Liver (tissue), 9 donors: ENCODE results near the gene KCNJ11. TPM values are rescaled to one million over a fixed set of nuclear protein-coding genes. Genes with fewer than 3 reads are reported as not detected.

Experiments used
- DNase-seq: peaks from one replicate; pipeline ENCODE4 v3.0.0-alpha.2; 2017; ENCODE audit warnings: low spot score
- H3K27ac ChIP-seq, 2 donors: one replicate each; pipeline ENCODE4 v1.7.0; 2013; ENCODE audit warnings: inconsistent platforms in 2 of 2, low read length in 2 of 2, control low read depth in 1 of 2, low read depth in 1 of 2, mild to moderate bottlenecking in 1 of 2
- H3K27me3 ChIP-seq, 4 donors: one replicate each; pipeline versions ENCODE4 v1.6.1 to v1.7.0; 2013; ENCODE audit warnings: low read length in 3 of 4, inconsistent platforms in 1 of 4, mild to moderate bottlenecking in 1 of 4, moderate library complexity in 1 of 4; ENCODE audit not compliant: control insufficient read depth in 4 of 4, insufficient read depth in 4 of 4
- H3K36me3 ChIP-seq, 4 donors: one replicate each; pipeline versions ENCODE4 v1.6.1 to v1.7.0; 2013; ENCODE audit warnings: low read length in 3 of 4, mild to moderate bottlenecking in 3 of 4, low read depth in 1 of 4, moderate library complexity in 1 of 4; ENCODE audit not compliant: control insufficient read depth in 4 of 4, insufficient read depth in 3 of 4
- H3K4me1 ChIP-seq, 4 donors: one replicate each; pipeline versions ENCODE4 v1.6.1 to v1.7.0; 2013; ENCODE audit warnings: low read length in 3 of 4, mild to moderate bottlenecking in 3 of 4, moderate library complexity in 1 of 4; ENCODE audit not compliant: control insufficient read depth in 4 of 4, insufficient read depth in 4 of 4
- H3K4me3 ChIP-seq, 3 donors: one replicate each; pipeline versions ENCODE4 v1.6.1 to v1.7.0; 2013; ENCODE audit warnings: low read length in 3 of 3, control low read depth in 1 of 3, low read depth in 1 of 3, mild to moderate bottlenecking in 1 of 3
- H3K9ac ChIP-seq, 2 donors: one replicate each; pipeline ENCODE4 v1.7.0; 2013; ENCODE audit warnings: low read length in 2 of 2, mild to moderate bottlenecking in 2 of 2, moderate library complexity in 2 of 2, control low read depth in 1 of 2, low read depth in 1 of 2
- H3K9me3 ChIP-seq, 4 donors: one replicate each; pipeline versions ENCODE4 v1.6.1 to v1.7.0; 2013; ENCODE audit warnings: low read length in 3 of 4; ENCODE audit not compliant: control insufficient read depth in 4 of 4
- ATF3 ChIP-seq: IDR thresholded peaks from 2 replicates; pipeline ENCODE4 v1.6.1; 2016; ENCODE audit warnings: antibody characterized with exemption
- CTCF ChIP-seq: fragments of 150-350 bp; IDR thresholded peaks from 2 replicates; pipeline ENCODE4 v1.5.1; 2017; ENCODE audit warnings: improper control_type of control experiment, low read depth, low read length; ENCODE audit not compliant: missing input control
- FOXA1 ChIP-seq: IDR thresholded peaks from 2 replicates; pipeline ENCODE4 v1.6.1; 2016; ENCODE audit warnings: antibody characterized with exemption
- FOXA2 ChIP-seq: IDR thresholded peaks from 2 replicates; pipeline ENCODE4 v1.6.1; 2016; ENCODE audit warnings: antibody characterized with exemption
- GABPA ChIP-seq, 2 donors: IDR thresholded peaks in 1 of 2; conservative IDR thresholded peaks in 1 of 2; 2 replicates each; pipeline ENCODE4 v1.6.1; 2016; ENCODE audit warnings: antibody characterized with exemption in 2 of 2, mild to moderate bottlenecking in 1 of 2, moderate library complexity in 1 of 2
- HNF4A ChIP-seq, 2 donors: conservative IDR thresholded peaks; 2 replicates each; pipeline ENCODE4 v1.6.1; 2016; ENCODE audit warnings: antibody characterized with exemption in 2 of 2, mild to moderate bottlenecking in 2 of 2
- JUND ChIP-seq, 2 donors: IDR thresholded peaks; 2 replicates each; pipeline ENCODE4 v1.6.1; 2016; ENCODE audit warnings: antibody characterized with exemption in 2 of 2
- MAX ChIP-seq: IDR thresholded peaks from 2 replicates; pipeline ENCODE4 v1.6.1; 2016; ENCODE audit warnings: antibody characterized with exemption
- NR2F2 ChIP-seq: IDR thresholded peaks from 2 replicates; pipeline ENCODE4 v1.6.1; 2016; ENCODE audit warnings: antibody characterized with exemption
- RAD21 ChIP-seq, 2 donors: IDR thresholded peaks; 2 replicates each; pipeline ENCODE4 v1.6.1; 2016; ENCODE audit warnings: antibody characterized with exemption in 2 of 2, mild to moderate bottlenecking in 2 of 2
- RXRA ChIP-seq, 2 donors: IDR thresholded peaks; 2 replicates each; pipeline ENCODE4 v1.6.1; 2017 to 2018; ENCODE audit warnings: antibody characterized with exemption in 2 of 2, mild to moderate bottlenecking in 1 of 2
- YY1 ChIP-seq: IDR thresholded peaks from 2 replicates; pipeline ENCODE4 v1.6.1; 2016; ENCODE audit warnings: antibody characterized with exemption, mild to moderate bottlenecking
- ZBTB33 ChIP-seq: IDR thresholded peaks from 2 replicates; pipeline ENCODE4 v1.6.1; 2016; ENCODE audit warnings: antibody characterized with exemption
- WGBS: extraction: QIAGEN DNeasy Blood & Tissue Kit; methylation state at CpG from one replicate; pipeline ENCODE4 v1.1.7; 2013; 5-methylcytosine and 5-hydroxymethylcytosine counted together
- polyA plus RNA-seq, 2 donors: library from polyadenylated mRNA; stranded (reverse) in 1 of 2; unstranded in 1 of 2; fragments of 200-250 nt in 1 of 2; fragments of >200 nt in 1 of 2; fragmentation: Nextera tagmentation in 1 of 2; extraction: Ambion mirVana in 1 of 2; gene quantifications; one replicate each; pipeline versions ENCODE4 v1.2.1 to v1.2.3, GENCODE V29; 2013 to 2015
- total RNA-seq, 2 donors: library from RNA; depleted of rRNA; stranded (reverse); fragments of >200 nt; gene quantifications; one replicate each; pipeline ENCODE4 v1.2.3, GENCODE V29; 2014
- donor health status: healthy.
- donor health status: healthy.
- donor health status: healthy.
- donor health status: healthy.
- donor health status: healthy.

The KCNJ11 gene
- total and polyA plus RNA-seq, 4 donors, result 0.28 to 1.1 (median 0.75) TPM; not detected in 1

GRCh38 chr11:17400048-17400775 lies 11.8 kb upstream of the KCNJ11 start:
- no peak overlapping the region for H3K27ac ChIP-seq
- TF ChIP-seq NR2F2 (no peak), CTCF (no peak), YY1 (no peak), JUND (IDR thresholded peaks at IDR 0.05) (no peak), FOXA2 (no peak), ATF3 (no peak), FOXA1 (no peak), RAD21 (IDR thresholded peaks at IDR 0.05) (no peak), ZBTB33 (no peak), RXRA (IDR thresholded peaks at IDR 0.05) (no peak), GABPA (IDR thresholded peaks at IDR 0.05 in 1 of 2, conservative IDR thresholded peaks at IDR 0.05 in 1 of 2) (no peak)
- no peak for DNase-seq
- WGBS, result 90% methylated on average over 19 of the region's 19 CpGs
- no peaks in the 10 kb centered on the region for H3K27me3 ChIP-seq
- H3K36me3 ChIP-seq, result no peaks in the 10 kb centered on the region
- H3K4me1 ChIP-seq, result peaks cover 0 to 2% (median 1%) of the 10 kb centered on the region in 4 donors
- no peak overlapping the region for H3K9ac ChIP-seq
- no peak overlapping the region for H3K4me3 ChIP-seq
- H3K9me3 ChIP-seq, result no peaks in the 10 kb centered on the region

- no peak overlapping the region for H3K27ac ChIP-seq
- no peaks in the 10 kb centered on the region for H3K27me3 ChIP-seq
- no peaks in the 10 kb centered on the region for H3K9me3 ChIP-seq
- H3K9ac ChIP-seq, result no peak overlapping the region
- no peak overlapping the region for H3K4me3 ChIP-seq
- no peak for DNase-seq
- no peaks in the 10 kb centered on the region for H3K36me3 ChIP-seq
- no peaks in the 10 kb centered on the region for H3K4me1 ChIP-seq
- no peak for TF ChIP-seq GABPA (IDR thresholded peaks at IDR 0.05 in 1 of 2, conservative IDR thresholded peaks at IDR 0.05 in 1 of 2)
Measured at GRCh38 chr11:17399236-17399635, 10.8 kb upstream of the KCNJ11 start.

- Histone ChIP-seq H3K27me3 (no peaks in the 10 kb centered on the region), H3K36me3 (no peaks in the 10 kb centered on the region), H3K4me3 (no peak overlapping the region), H3K4me1 (no peaks in the 10 kb centered on the region), H3K9ac (no peak overlapping the region), H3K27ac (no peak overlapping the region), H3K9me3 (no peaks in the 10 kb centered on the region)
- no peak for TF ChIP-seq MAX
- TF ChIP-seq HNF4A (conservative IDR thresholded peaks at IDR 0.05), result no peak
- no peak for TF ChIP-seq RAD21 (IDR thresholded peaks at IDR 0.05)
- no peak for TF ChIP-seq RXRA (IDR thresholded peaks at IDR 0.05)
- no peak for TF ChIP-seq FOXA1
- TF ChIP-seq ZBTB33, result no peak
- TF ChIP-seq NR2F2, result no peak
- 95% methylated on average over 14 of the region's 14 CpGs for WGBS
- no peak for DNase-seq
Measured at GRCh38 chr11:17397311-17398002, 9.0 kb upstream of the KCNJ11 start.
